Panc1 (cell line): ENCODE results near the gene FCGR3A.
"Not testable (repeated sequence)": the region's sequence is repeated elsewhere in the genome, so short reads cannot be mapped to it uniquely, and the experiment has no call there.

Source experiments
- CTCF ChIP-seq: fragments of 450-650 bp; IDR thresholded peaks from 2 replicates; pipeline ENCODE4 v1.5.1; 2017; ENCODE audit warnings: mild to moderate bottlenecking
- POLR2AphosphoS5 ChIP-seq: IDR thresholded peaks from 2 replicates; pipeline ENCODE4 v1.6.1; 2012; ENCODE audit warnings: mild to moderate bottlenecking, low read depth, low read length, moderate library complexity
- REST ChIP-seq, 2 experiments: IDR thresholded peaks; 2 replicates each; pipeline ENCODE4 v1.6.1; 2011 to 2012; ENCODE audit warnings: low read depth in 2 of 2, control low read depth in 1 of 2, low read length in 1 of 2, mild to moderate bottlenecking in 1 of 2, moderate library complexity in 1 of 2; ENCODE audit not compliant: insufficient read depth in 1 of 2
- SIN3A ChIP-seq: IDR thresholded peaks from 2 replicates; pipeline ENCODE4 v1.6.1; 2012; ENCODE audit warnings: low read depth, mild to moderate bottlenecking, low read length, moderate library complexity, borderline replicate concordance; ENCODE audit not compliant: insufficient read depth

GRCh38 chr1:161524742-161525291 lies 24.8 kb downstream of the FCGR3A start:
- not testable (repeated sequence) for TF ChIP-seq CTCF; POLR2AphosphoS5; SIN3A; REST (IDR thresholded peaks at IDR 0.05; ENCODE audit: insufficient read depth in 1 of 2, low read depth in 2 of 2, low read length in 1 of 2)
